ENCODE measurements around the gene LYZ. TPM values are rescaled to one million over a fixed set of nuclear protein-coding genes. Genes with fewer than 3 reads are reported as not detected.

The LYZ gene
- total RNA-seq, 1 experiment from 2014 or later = 0.37 TPM

DNA sequence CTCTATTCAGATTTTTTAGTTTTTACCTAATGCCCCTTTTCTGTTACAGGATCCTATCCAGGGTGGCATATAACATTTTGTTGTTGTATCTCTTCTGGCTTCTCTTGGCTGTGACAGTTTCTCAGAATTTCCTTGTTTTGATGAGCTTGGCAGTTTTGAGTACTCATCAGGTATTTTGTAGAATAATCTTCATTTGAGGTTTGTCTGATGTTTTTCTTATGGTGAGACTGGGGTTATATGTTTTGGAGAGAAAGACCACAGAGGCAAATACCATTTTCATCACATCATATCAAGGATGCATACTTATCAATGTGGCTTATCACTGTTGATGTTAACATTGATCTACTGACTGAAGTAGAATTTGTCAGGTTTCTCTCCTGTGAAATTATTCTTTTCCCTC is 14.0 kb upstream of the LYZ start:
- in situ Hi-C loops (cut with HindIII; ENCODE audit: low pct_unique_long_range_greater_than_20kb, low sequenced_read_pairs) = no loop called here
- DNase-seq (ENCODE audit: low read depth, low spot score) = no peak

DNA sequence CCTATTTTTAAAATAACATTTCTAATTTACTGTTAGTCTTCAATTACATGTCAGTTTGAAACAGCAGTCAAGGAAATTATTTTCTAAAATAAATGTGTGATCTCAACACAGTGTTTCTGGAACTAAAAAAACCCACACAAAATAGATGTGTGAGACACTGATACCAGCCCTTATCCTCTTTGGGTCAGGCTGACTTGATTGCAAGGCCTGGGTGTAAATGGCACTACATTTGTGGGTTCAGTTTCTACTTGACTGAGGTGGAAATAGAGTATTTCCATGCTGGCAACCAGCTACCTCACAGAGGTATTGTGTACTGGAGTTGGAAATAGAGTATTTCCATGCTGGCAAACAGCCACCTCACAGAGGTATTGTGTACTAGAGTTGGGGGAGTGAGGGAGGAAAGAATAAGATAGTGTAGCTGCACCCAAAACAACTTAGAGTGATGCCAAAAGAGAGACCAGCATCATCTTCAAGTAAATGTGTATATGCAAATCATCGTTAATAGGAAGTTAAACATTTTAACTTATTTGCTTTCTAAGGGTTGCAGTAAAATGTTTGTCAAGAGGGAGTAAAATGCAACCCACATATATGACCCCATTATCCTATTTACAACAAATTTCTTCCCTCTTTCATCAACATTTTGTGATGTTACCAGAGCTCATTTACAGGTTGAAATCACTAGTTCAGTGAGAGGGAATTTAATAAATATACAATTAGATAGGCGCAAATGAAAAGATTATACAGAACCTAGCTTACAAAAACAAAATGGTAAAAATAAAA is 10.7 kb upstream of the LYZ start:
- in situ Hi-C loops (cut with HindIII; ENCODE audit: low pct_unique_long_range_greater_than_20kb, low sequenced_read_pairs) = no loop called here
- DNase-seq (ENCODE audit: low read depth, low spot score) = no peak

DNA sequence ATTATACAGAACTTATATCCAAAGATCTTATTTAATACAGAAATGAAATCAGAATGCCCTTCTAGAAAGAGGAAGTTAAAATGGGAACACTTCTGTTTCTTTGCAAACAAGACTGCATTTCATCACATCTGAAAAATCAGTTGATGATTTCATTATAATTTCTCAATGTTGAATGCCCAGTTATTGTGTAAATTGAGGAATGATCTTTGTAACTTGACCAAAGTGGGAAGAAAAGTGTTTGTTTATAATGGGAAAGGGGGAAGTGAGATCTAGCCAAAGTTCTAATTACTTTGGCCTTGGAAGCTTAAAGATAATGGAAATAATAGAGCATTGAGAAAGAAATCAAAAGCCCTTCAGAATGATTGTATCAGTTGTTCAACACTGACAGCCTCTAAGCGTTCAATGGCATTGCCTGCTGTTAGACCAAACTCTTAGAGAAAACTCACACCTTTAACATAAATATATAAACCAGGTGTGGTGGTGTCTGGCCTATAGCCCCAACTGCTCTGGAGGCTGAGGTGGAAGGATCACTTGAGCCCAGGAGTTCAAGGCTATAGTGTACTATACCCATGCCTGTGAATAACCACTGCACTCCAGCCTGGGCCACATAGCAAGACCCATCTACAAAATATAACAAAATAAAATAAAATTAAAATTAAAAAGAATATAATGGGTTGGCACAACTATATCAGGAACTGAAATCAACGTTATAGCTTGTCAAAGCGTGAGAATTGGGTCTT is 9.9 kb upstream of the LYZ start:
- no peak for DNase-seq (ENCODE audit: low read depth, low spot score)
- in situ Hi-C loops (cut with HindIII; ENCODE audit: low pct_unique_long_range_greater_than_20kb, low sequenced_read_pairs) = no loop called here

DNA sequence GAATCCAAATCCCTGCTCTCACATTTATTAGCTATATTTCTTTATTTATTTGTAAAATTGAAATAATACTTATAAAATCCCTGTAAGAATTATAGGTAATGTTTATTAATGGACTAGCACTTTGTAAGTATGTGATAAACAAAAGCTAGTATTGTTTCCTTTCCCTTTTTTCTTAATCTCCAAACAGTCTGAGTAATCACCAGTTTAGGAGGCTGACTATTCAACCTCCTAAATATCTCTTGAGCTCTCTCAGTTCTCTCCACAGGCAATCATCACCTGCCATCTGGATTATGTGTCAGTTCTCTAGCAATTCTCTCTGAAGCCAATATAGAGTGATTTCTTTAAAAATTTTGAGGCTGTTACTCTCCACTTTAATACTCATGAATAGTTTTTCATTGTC is 9.2 kb upstream of the LYZ start:
- DNase-seq (ENCODE audit: low read depth, low spot score) = no peak
- in situ Hi-C loops (cut with HindIII; ENCODE audit: low pct_unique_long_range_greater_than_20kb, low sequenced_read_pairs) = no loop called here

DNA sequence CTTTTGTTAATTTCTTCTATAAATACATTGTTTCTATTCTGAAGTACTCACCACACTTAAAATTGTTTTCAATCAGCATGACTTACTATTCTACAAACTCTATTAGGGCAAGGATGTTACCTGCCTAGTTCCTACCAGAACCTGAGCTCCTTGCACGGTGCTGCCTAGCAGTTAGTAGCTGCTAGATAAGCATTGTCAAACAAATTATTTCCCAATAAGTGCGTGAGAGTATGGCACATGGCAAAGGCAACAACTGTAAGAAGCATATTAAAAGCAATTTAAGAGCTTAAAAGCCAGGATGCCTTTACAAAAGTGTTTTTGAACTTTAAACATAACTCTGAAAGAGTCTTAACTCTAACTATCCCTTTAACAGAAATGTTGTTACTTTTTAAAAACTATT is 8.2 kb upstream of the LYZ start:
- no peak for DNase-seq (ENCODE audit: low read depth, low spot score)
- in situ Hi-C loops (cut with HindIII; ENCODE audit: low pct_unique_long_range_greater_than_20kb, low sequenced_read_pairs) = no loop called here

DNA sequence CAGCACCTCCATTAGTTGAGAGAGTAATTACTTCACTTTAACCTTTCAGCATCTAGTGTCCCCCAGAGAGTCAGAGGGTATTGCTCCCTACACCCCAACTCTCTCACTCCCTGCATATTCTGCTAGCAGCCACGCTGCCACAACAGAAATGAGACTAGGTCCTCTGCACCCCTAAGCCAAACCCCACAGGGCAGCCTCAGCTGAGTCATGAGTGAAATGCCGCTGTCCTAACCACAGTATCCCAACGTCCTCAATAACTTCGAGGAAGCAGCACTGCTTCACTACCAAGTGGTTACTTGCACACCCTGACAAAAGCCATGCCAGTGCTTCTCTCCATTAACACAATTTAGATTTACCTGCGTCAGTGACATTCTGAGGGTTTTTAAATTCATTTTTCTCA is 6.9 kb upstream of the LYZ start:
- no peak for DNase-seq (ENCODE audit: low read depth, low spot score)
- in situ Hi-C loops (cut with HindIII; ENCODE audit: low pct_unique_long_range_greater_than_20kb, low sequenced_read_pairs) = no loop called here

DNA sequence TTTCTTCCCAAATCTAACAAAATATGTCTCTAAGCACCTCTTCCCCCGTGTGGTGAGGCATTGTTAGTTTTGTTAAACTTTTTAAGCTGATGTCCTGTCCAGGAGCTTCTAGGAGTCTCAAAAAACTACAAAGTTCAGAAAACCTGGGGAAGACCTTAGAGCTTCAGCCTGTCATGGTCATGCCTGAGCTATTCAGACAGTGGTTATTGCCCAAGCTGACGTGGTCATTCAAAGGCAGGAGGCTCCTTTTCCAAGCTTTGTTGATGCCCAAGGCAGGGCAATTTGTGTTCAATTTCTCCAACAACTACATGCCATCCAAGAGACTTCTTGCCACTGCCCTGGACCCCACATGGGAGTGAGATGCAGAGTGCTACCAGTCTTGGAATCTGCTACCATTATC is 5.8 kb upstream of the LYZ start:
- no peak for DNase-seq (ENCODE audit: low read depth, low spot score)
- in situ Hi-C loops (cut with HindIII; ENCODE audit: low pct_unique_long_range_greater_than_20kb, low sequenced_read_pairs) = no loop called here

DNA sequence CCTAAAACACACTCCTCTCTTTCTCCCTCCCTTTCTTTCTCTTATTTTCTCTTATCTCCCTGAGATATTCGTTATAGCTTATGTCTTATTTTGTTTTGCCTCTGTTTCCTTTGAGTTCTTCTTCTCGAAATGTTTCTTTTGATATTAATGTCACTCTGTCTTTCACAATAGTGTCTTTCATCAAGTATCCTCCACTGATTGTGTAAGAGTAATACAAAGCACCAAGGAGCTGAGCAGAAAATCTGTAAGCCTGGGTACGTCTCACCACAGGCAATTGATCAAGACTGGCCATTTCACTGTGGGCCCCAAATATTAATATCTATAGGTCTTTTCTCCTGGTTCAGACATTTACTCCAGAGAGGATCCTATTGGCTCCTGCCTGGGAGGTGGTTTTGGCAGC is 4.8 kb upstream of the LYZ start:
- in situ Hi-C loops (cut with HindIII; ENCODE audit: low pct_unique_long_range_greater_than_20kb, low sequenced_read_pairs) = no loop called here
- peak; percentile 23 for DNase-seq (ENCODE audit: low read depth, low spot score)

DNA sequence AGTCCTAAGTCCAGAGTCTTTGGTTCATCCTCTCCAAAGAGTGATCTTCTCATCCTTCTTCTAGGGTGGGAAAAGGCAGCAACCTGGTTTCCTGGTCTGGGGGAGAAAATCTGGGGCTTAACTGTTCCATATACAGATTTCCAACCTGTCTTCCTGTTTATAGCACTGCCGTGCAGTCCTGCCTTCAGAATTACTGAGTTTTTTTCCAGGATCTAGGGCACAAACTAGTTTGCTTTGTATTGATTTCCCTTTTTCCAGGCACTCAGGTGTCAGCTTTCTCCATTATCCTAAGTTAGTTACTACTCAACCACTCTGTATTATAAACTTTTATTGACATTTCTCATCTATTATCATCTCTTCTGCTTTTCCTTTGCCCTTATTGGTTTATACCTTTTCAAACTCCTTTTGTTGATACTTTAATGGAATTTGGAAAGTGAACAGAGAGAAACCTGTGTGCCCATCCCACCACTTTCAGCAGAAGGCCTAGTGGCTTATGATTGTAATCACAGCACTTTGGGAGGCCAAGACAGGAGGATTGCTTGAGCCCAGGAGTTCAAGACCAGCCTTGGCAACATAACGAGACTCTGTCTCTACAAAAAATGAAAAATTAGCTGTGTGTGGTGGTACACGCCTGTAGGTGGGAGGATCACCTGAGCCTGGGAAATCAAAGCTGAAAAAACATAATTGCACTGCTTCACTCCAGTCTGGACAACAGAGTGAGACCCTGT is 4.1 kb upstream of the LYZ start:
- in situ Hi-C loops (cut with HindIII; ENCODE audit: low pct_unique_long_range_greater_than_20kb, low sequenced_read_pairs) = no loop called here
- DNase-seq (ENCODE audit: low read depth, low spot score) = no peak

DNA sequence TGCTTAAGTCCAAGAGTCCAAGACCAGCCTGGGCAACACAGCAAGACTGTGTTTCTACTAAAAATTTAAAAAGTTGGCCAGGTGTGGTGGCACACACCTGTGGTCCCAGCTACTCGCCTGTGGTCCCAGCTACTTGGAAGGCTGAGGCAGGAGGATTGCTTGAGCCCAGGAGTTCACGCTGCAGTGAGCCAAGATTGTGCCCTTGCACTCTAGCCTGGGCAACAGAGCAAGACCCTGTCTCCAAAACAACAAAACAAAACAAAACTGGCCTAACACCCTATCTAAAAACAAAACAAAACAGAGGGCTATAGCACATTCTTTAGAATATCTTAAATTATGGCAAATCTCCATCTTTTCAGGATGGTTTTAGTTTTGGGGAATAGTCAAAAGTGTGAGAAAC is 3.1 kb upstream of the LYZ start:
- DNase-seq (ENCODE audit: low read depth, low spot score) = no peak
- in situ Hi-C loops (cut with HindIII; ENCODE audit: low pct_unique_long_range_greater_than_20kb, low sequenced_read_pairs) = no loop called here

DNA sequence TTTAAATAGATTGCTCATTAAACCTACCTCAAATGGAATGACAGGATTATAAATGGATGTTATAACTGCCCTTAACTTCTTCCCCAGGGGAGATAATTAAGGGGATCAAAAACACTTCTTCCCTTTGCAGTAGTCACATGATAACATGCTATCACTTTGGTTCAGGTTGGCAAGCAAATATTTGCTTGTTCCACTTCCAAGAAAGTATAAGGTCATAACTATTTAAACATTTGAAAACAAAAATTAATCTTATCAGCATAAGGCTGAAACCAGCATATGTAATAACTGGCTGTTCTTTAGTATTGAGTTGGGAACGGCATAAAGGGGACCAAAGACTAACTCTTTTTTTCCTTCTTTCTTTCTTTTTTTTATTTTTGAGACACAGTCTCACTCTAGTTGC is 2.4 kb upstream of the LYZ start:
- in situ Hi-C loops (cut with HindIII; ENCODE audit: low pct_unique_long_range_greater_than_20kb, low sequenced_read_pairs) = no loop called here
- no peak for DNase-seq (ENCODE audit: low read depth, low spot score)

DNA sequence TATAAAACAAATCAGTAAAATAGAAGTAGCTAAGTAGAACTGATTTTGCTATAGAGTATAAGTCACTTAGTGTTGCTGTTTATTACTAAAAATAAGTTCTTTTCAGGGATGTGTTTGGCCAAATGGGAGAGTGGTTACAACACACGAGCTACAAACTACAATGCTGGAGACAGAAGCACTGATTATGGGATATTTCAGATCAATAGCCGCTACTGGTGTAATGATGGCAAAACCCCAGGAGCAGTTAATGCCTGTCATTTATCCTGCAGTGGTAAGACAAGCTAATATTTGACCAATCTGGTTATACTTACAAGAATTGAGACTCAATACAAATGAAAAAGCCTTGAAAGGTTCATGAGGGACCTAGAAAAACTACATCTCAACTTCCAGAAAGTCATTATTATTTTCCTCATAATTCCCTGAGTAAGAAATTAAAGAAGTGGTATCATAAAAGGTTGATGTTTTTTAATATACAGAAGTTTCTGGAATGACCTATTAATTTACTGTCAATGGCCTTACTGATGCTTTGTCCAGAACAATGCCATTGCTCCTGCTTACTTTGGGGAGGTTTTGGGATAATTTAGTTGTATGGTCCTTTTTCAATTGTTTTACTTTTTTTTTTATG is 1.9 kb downstream of the LYZ start:
- no peak for DNase-seq (ENCODE audit: low read depth, low spot score)
- in situ Hi-C loops (cut with HindIII; ENCODE audit: low pct_unique_long_range_greater_than_20kb, low sequenced_read_pairs) = no loop called here

DNA sequence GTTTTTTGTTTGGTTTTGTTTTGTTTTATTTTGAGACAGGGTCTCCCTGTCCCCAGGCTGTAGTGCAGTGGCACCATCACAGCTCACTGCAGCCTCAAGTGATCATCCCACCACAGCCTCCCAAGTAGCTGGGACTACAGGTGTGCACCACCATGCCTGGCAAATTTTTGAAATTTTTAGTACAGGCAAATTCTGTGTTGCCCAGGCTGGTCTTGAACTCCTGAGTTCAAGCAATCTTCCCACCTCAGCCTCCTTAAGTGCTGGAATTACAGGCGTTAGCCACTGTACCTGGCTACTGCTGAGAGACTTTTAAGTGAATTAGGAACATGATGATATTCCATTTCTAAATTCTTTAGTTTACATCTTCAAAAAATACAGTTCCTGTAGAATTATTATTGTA is 2.6 kb downstream of the LYZ start:
- DNase-seq (ENCODE audit: low read depth, low spot score) = no peak
- in situ Hi-C loops (cut with HindIII; ENCODE audit: low pct_unique_long_range_greater_than_20kb, low sequenced_read_pairs) = no loop called here

DNA sequence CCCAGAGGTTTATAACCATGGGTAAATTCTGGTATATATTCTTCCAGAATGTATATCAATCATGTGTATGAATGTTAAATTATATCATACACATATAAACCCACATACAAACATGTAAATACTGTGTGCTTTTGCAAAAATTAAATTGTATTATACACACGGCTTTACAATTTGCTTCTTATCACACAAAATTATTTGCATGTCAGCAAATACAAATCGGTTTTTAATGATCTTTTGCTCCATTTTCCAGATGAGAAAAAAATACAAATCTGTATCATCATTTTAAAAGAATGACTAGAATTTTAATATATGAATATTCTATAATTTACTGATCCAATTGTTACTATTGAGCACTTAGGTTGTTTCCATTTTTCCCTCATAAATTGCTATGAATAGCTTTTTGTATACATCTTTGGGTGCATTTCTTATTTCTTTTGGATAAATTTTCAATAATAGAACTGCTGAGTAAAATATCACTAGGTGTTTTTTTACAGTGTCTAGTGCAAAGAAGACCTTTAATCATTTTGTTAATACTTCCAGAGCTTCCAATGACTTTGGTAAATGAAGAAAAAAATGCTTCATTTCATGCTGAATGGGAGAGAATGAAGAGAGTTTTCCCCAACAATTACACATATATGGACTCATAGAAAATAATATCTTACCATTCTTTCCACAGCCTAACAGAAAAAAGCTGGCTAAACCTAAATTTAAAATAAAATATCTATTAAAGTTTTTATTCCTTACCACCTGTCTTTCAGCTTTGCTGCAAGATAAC is 3.5 kb downstream of the LYZ start:
- DNase-seq (ENCODE audit: low read depth, low spot score) = no peak
- in situ Hi-C loops (cut with HindIII; ENCODE audit: low pct_unique_long_range_greater_than_20kb, low sequenced_read_pairs) = no loop called here

DNA sequence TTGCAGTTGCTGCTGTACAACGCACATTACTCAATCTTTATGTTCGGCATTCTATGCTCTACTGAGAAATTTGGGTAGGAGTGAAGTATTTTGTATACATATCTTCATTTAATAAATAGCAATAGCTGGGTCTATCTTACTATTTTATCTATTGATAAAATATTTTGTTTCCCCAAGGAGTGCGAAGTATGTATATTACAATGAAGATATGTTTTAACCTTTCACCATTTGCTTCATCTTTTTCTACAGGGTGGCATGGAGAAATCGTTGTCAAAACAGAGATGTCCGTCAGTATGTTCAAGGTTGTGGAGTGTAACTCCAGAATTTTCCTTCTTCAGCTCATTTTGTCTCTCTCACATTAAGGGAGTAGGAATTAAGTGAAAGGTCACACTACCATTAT is 4.7 kb downstream of the LYZ start:
- in situ Hi-C loops (cut with HindIII; ENCODE audit: low pct_unique_long_range_greater_than_20kb, low sequenced_read_pairs) = no loop called here
- no peak for DNase-seq (ENCODE audit: low read depth, low spot score)

DNA sequence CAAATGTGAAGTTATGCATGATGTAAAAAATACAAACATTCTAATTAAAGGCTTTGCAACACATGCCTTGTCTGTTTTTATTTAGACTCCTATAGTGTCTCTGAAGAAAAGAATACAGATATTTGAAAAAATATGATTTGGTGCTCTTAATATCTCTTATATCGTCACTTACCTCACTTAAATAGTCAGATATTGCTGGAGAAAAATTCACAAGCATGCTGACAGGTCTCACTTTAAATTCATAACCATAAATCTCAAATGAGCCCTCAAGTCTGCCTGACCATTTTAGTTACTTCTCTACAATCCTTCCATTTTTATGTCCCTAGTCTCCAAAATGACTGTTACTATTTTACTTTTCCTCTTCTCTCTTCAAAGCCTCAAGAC is 6.0 kb downstream of the LYZ start:
- in situ Hi-C loops (cut with HindIII; ENCODE audit: low pct_unique_long_range_greater_than_20kb, low sequenced_read_pairs) = no loop called here

DNA sequence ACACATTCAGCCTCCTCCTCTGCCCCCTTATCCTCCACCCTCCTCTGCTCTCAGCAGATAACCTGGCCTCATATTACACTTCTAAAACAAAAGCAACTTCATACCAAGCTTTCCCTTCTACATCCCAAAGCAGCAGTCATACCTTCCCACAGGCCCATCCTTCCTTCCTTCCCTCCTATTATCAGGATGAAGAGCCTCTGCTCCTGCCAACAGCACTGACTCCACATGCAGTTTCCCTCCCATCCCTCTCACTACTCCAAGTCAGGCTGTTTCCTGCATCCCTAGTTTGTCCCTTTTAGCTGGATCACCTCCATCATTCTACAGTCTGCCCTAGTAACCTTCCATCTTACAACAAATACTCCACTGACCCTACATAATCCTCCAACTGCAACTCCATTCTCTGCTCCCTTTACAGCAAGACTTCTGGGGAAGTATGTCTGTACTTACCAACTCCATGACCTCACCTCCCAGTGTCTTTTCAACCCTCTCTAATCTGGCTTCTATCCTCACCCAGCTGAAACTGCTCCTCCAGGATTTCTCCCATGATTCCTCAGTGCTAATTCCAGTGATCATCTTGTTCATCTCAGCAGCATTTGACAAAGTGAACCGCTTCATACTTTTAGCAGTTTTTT is 6.5 kb downstream of the LYZ start:
- in situ Hi-C loops (cut with HindIII; ENCODE audit: low pct_unique_long_range_greater_than_20kb, low sequenced_read_pairs) = no loop called here

More for the DNA sequence above, 6.0 kb downstream of the LYZ start:
- DNase-seq (ENCODE audit: low read depth, low spot score) = no peak

More for the DNA sequence above, 6.5 kb downstream of the LYZ start:
- DNase-seq (ENCODE audit: low read depth, low spot score) = no peak

Data from SK-MEL-5 (cell line).